Endothelial cell of umbilical vein (primary cell): ENCODE results near the gene GLI3.

Experiments used
- CTCF ChIP-seq, 2 donors: IDR thresholded peaks; 1 replicate in 1 of 2; 2 replicates in 1 of 2; pipeline ENCODE4 v1.5.1; 2011; ENCODE audit warnings: low read length in 2 of 2, mild to moderate bottlenecking in 2 of 2, moderate library complexity in 2 of 2, control low read depth in 1 of 2, inconsistent platforms in 1 of 2, low read depth in 1 of 2; ENCODE audit not compliant: insufficient read depth in 1 of 2; ENCODE audit errors: extremely low read depth in 1 of 2
- EZH2 ChIP-seq: IDR thresholded peaks from 2 replicates; pipeline ENCODE4 v1.6.1; 2012; ENCODE audit warnings: borderline replicate concordance, low read depth, mild to moderate bottlenecking, moderate library complexity, low read length, inconsistent platforms; ENCODE audit not compliant: severe bottlenecking
- FOS ChIP-seq: IDR thresholded peaks from 2 replicates; pipeline ENCODE4 v1.6.1; 2011; ENCODE audit warnings: mild to moderate bottlenecking, low read length, moderate library complexity, borderline replicate concordance; ENCODE audit not compliant: insufficient read depth
- JUN ChIP-seq: IDR thresholded peaks from 2 replicates; pipeline ENCODE4 v1.6.1; 2011; ENCODE audit warnings: borderline replicate concordance, low read depth; ENCODE audit not compliant: insufficient read length, insufficient read depth
- MAX ChIP-seq: IDR thresholded peaks from 2 replicates; pipeline ENCODE4 v1.6.1; 2011; ENCODE audit not compliant: insufficient read depth, insufficient read length
- MYC ChIP-seq: IDR thresholded peaks from one replicate; pipeline ENCODE4 v1.6.1; 2011; ENCODE audit warnings: mild to moderate bottlenecking, low read depth, low read length
- POLR2A ChIP-seq: IDR thresholded peaks from 2 replicates; pipeline ENCODE4 v1.6.1; 2012; ENCODE audit warnings: low read depth, mild to moderate bottlenecking, control low read depth, low read length
- POLR2AphosphoS5 ChIP-seq: IDR thresholded peaks from 2 replicates; pipeline ENCODE4 v1.6.1; 2012; ENCODE audit warnings: low read depth, mild to moderate bottlenecking, control low read depth, low read length, moderate library complexity; ENCODE audit not compliant: insufficient read depth

- TF ChIP-seq POLR2AphosphoS5 (no peak), CTCF (IDR thresholded peaks at IDR 0.05; ENCODE audit: extremely low read depth in 1 of 2, insufficient read depth in 1 of 2, low read depth in 1 of 2, low read length in 2 of 2) (no peak), MAX (no peak), POLR2A (no peak), MYC (no peak), EZH2 (no peak), FOS (no peak), JUN (no peak)
Observed at GRCh38 chr7:42068554-42069280, 168.3 kb downstream of the GLI3 start.
